ENCODE measurements around the gene PGGHG.
A peak's percentile ranks its signal among the peaks of the same experiment; 100 is the strongest.

- TF ChIP-seq ZBTB7A (IDR thresholded peaks at IDR 0.05; ENCODE audit: low read depth) (no peak), CREB1 (IDR thresholded peaks at IDR 0.05; ENCODE audit: low read depth) (no peak), MAX (IDR thresholded peaks at IDR 0.05) (peak; percentile 75), TAF1 (IDR thresholded peaks at IDR 0.05; ENCODE audit: low read depth) (no peak), YY1 (IDR thresholded peaks at IDR 0.05; ENCODE audit: low read depth) (no peak), FOXM1 (IDR thresholded peaks at IDR 0.05; ENCODE audit: borderline replicate concordance, low read depth) (no peak), CEBPB (IDR thresholded peaks at IDR 0.05) (no peak), TEAD4 (IDR thresholded peaks at IDR 0.05) (no peak), USF1 (IDR thresholded peaks at IDR 0.05) (no peak)
- TF ChIP-seq, protein P1, sequence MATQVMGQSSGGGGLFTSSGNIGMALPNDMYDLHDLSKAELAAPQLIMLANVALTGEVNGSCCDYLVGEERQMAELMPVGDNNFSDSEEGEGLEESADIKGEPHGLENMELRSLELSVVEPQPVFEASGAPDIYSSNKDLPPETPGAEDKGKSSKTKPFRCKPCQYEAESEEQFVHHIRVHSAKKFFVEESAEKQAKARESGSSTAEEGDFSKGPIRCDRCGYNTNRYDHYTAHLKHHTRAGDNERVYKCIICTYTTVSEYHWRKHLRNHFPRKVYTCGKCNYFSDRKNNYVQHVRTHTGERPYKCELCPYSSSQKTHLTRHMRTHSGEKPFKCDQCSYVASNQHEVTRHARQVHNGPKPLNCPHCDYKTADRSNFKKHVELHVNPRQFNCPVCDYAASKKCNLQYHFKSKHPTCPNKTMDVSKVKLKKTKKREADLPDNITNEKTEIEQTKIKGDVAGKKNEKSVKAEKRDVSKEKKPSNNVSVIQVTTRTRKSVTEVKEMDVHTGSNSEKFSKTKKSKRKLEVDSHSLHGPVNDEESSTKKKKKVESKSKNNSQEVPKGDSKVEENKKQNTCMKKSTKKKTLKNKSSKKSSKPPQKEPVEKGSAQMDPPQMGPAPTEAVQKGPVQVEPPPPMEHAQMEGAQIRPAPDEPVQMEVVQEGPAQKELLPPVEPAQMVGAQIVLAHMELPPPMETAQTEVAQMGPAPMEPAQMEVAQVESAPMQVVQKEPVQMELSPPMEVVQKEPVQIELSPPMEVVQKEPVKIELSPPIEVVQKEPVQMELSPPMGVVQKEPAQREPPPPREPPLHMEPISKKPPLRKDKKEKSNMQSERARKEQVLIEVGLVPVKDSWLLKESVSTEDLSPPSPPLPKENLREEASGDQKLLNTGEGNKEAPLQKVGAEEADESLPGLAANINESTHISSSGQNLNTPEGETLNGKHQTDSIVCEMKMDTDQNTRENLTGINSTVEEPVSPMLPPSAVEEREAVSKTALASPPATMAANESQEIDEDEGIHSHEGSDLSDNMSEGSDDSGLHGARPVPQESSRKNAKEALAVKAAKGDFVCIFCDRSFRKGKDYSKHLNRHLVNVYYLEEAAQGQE (IDR thresholded peaks at IDR 0.05; ENCODE audit: low read depth), result no peak
Observed at GRCh38 chr11:267491-267994, 21.4 kb upstream of the PGGHG start.
